ENCODE data around the gene MYO1D. TPM values are rescaled to one million over a fixed set of nuclear protein-coding genes. Genes with fewer than 3 reads are reported as not detected.
"Not testable (repeated sequence)": the region's sequence is repeated elsewhere in the genome, so short reads cannot be mapped to it uniquely, and the experiment has no call there.

Gene MYO1D
- total RNA-seq, 2 donors from 2014 or later, result 21.4 to 48.3 TPM

GRCh38 chr17:32533296-32533695, 343.6 kb downstream of the MYO1D start:
- no peaks in the 10 kb centered on the region for H3K36me3 ChIP-seq (replicated peaks in 1 of 2; ENCODE audit: insufficient read depth in 1 of 2, low read depth in 2 of 2)
- DNase-seq, result no peak
- no peaks in the 10 kb centered on the region for H3K27me3 ChIP-seq
- intact Hi-C loops (cut with DNase I), result no loop called here
- no peaks in the 10 kb centered on the region for H3K9me3 ChIP-seq
- no peak overlapping the region for H3K4me3 ChIP-seq
- no peak overlapping the region for H3K27ac ChIP-seq
- 88 to 92% methylated on average over 3 of the region's 3 CpGs for WGBS, 2 donors
- no peak for ATAC-seq
- TF ChIP-seq POLR2A (IDR thresholded peaks at IDR 0.05), result no peak
- TF ChIP-seq CTCF (IDR thresholded peaks at IDR 0.05), result no peak
- peaks cover 6% of the 10 kb centered on the region for H3K4me1 ChIP-seq

- Histone ChIP-seq H3K27ac (no peak overlapping the region), H3K9me3 (no peaks in the 10 kb centered on the region), H3K36me3 (replicated peaks in 1 of 2; ENCODE audit: insufficient read depth in 1 of 2, low read depth in 2 of 2) (no peaks in the 10 kb centered on the region), H3K4me1 (peaks cover 3% of the 10 kb centered on the region), H3K4me3 (no peak overlapping the region), H3K27me3 (no peaks in the 10 kb centered on the region)
- WGBS, 2 donors, result 83 to 90% methylated on average over 7 to 10 of the region's 10 CpGs
- intact Hi-C loops (cut with DNase I), result no loop called here
- no peak for ATAC-seq
- TF ChIP-seq CTCF (IDR thresholded peaks at IDR 0.05) (no peak), POLR2A (IDR thresholded peaks at IDR 0.05) (no peak)
- DNase-seq, result peak in 2 of 4 donors; percentile 16 to 25
Measured at GRCh38 chr17:32529604-32530003, 347.3 kb downstream of the MYO1D start.

- TF ChIP-seq CTCF (IDR thresholded peaks at IDR 0.05) (no peak), POLR2A (IDR thresholded peaks at IDR 0.05) (no peak)
- 83 to 89% methylated on average over 7 of the region's 7 CpGs for WGBS, 2 donors
- Histone ChIP-seq H3K4me1 (no peaks in the 10 kb centered on the region), H3K36me3 (replicated peaks in 1 of 2; ENCODE audit: insufficient read depth in 1 of 2, low read depth in 2 of 2) (no peaks in the 10 kb centered on the region), H3K27me3 (no peaks in the 10 kb centered on the region), H3K4me3 (no peak overlapping the region), H3K9me3 (no peaks in the 10 kb centered on the region), H3K27ac (no peak overlapping the region)
- ATAC-seq, result no peak
- intact Hi-C loops (cut with DNase I), result no loop called here
- no peak for DNase-seq
Measured at GRCh38 chr17:32528825-32529224, 348.1 kb downstream of the MYO1D start.

- DNase-seq (no peak), ATAC-seq (no peak)
- intact Hi-C loops (cut with DNase I), result no loop called here
- 94 to 97% methylated on average over 4 of the region's 4 CpGs for WGBS, 2 donors
- Histone ChIP-seq H3K9me3 (no peaks in the 10 kb centered on the region), H3K27ac (no peak overlapping the region), H3K4me1 (no peaks in the 10 kb centered on the region), H3K27me3 (no peaks in the 10 kb centered on the region), H3K4me3 (no peak overlapping the region), H3K36me3 (replicated peaks in 1 of 2; ENCODE audit: insufficient read depth in 1 of 2, low read depth in 2 of 2) (no peaks in the 10 kb centered on the region)
- TF ChIP-seq POLR2A (IDR thresholded peaks at IDR 0.05) (no peak), CTCF (IDR thresholded peaks at IDR 0.05) (no peak)
Measured at GRCh38 chr17:32527146-32527545, 349.8 kb downstream of the MYO1D start.

- H3K27me3 ChIP-seq, result no peaks in the 10 kb centered on the region
- no peak for TF ChIP-seq POLR2A (IDR thresholded peaks at IDR 0.05)
- no peak overlapping the region for H3K4me3 ChIP-seq
- WGBS, 2 donors, result 36 to 44% methylated on average over 4 of the region's 4 CpGs
- DNase-seq, result no peak
- ATAC-seq, result no peak
- no peaks in the 10 kb centered on the region for H3K36me3 ChIP-seq (replicated peaks in 1 of 2; ENCODE audit: insufficient read depth in 1 of 2, low read depth in 2 of 2)
- H3K4me1 ChIP-seq, result peaks cover under 1% of the 10 kb centered on the region
- intact Hi-C loops (cut with DNase I), result no loop called here
- no peak overlapping the region for H3K27ac ChIP-seq
- H3K9me3 ChIP-seq, result no peaks in the 10 kb centered on the region
Measured at GRCh38 chr17:32525122-32525521, 351.8 kb downstream of the MYO1D start.

GRCh38 chr17:32524553-32524880, 352.4 kb downstream of the MYO1D start:
- H3K27ac ChIP-seq; H3K9me3 ChIP-seq; intact Hi-C loops (cut with DNase I); H3K4me1 ChIP-seq; H3K4me3 ChIP-seq; H3K27me3 ChIP-seq; DNase-seq; H3K36me3 ChIP-seq (replicated peaks in 1 of 2; ENCODE audit: insufficient read depth in 1 of 2, low read depth in 2 of 2); ATAC-seq: not testable (repeated sequence)
- WGBS, 2 donors, result 90 to 91% methylated on average over 6 of the region's 6 CpGs

All from body of pancreas (tissue), 4 donors.